Nephron (organoid): ENCODE data around the gene CUEDC1.
A peak's percentile ranks its signal among the peaks of the same experiment; 100 is the strongest.

Experiments used
- H3K27ac Mint-ChIP-seq, 3 experiments: 2 replicates each; pipeline ENCODE4 v1.8.0; 2020; ENCODE audit warnings: mixed read lengths in 3 of 3, mild to moderate bottlenecking in 2 of 3, moderate library complexity in 1 of 3
- H3K27me3 Mint-ChIP-seq: 2 replicates; pipeline ENCODE4 v1.8.0; 2021; ENCODE audit warnings: low read depth, mild to moderate bottlenecking, moderate library complexity, mixed read lengths
- H3K36me3 Mint-ChIP-seq: 2 replicates; pipeline ENCODE4 v1.8.0; 2020; ENCODE audit warnings: low read depth, mixed read lengths
- H3K4me1 Mint-ChIP-seq: 2 replicates; pipeline ENCODE4 v1.8.0; 2020; ENCODE audit warnings: mixed read lengths
- H3K4me3 Mint-ChIP-seq, 3 experiments: 2 replicates each; pipeline ENCODE4 v1.8.0; 2020; ENCODE audit warnings: mild to moderate bottlenecking in 3 of 3, mixed read lengths in 3 of 3, moderate library complexity in 2 of 3
- H3K9me3 Mint-ChIP-seq: 2 replicates; pipeline ENCODE4 v1.8.0; 2020; ENCODE audit warnings: mixed read lengths
- TF ChIP-seq, protein P1 (sequence below), 3 experiments: fragments of 200-600 bp; sonication (generic); IDR thresholded peaks; one replicate each; pipeline ENCODE4 v1.5.0; 2021; ENCODE audit warnings: antibody characterized with exemption in 3 of 3; ENCODE audit not compliant: unreplicated experiment in 3 of 3

Gene CUEDC1

DNA sequence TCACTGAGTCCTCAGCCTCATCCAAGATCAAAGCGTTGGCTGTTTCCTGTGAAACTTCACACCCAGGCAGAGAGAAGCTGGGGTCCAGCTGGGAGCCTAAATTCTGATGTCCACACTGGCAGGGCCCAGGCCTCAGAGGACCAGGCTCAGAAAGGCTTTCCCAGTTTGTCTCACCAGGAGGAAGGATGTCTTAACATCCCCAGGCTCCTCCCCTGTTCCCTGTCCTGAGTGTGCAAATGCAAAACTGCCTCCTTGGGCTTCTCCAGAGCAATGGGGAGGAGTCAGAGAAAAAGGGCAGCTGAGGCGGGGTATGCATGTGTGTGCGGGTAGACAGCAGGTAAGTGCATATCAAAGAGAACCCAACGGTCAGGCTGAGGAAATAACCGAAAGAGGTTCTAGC lies 45.7 kb downstream of the CUEDC1 start:
- H3K36me3 Mint-ChIP-seq = no peaks in the 10 kb centered on the region
- peak overlapping the region; percentile 39 to 83 (median 48) for H3K27ac Mint-ChIP-seq
- H3K4me1 Mint-ChIP-seq = peaks cover 69% of the 10 kb centered on the region
- H3K4me3 Mint-ChIP-seq = no peak overlapping the region
- peaks cover 4% of the 10 kb centered on the region for H3K27me3 Mint-ChIP-seq
- TF ChIP-seq, protein P1, sequence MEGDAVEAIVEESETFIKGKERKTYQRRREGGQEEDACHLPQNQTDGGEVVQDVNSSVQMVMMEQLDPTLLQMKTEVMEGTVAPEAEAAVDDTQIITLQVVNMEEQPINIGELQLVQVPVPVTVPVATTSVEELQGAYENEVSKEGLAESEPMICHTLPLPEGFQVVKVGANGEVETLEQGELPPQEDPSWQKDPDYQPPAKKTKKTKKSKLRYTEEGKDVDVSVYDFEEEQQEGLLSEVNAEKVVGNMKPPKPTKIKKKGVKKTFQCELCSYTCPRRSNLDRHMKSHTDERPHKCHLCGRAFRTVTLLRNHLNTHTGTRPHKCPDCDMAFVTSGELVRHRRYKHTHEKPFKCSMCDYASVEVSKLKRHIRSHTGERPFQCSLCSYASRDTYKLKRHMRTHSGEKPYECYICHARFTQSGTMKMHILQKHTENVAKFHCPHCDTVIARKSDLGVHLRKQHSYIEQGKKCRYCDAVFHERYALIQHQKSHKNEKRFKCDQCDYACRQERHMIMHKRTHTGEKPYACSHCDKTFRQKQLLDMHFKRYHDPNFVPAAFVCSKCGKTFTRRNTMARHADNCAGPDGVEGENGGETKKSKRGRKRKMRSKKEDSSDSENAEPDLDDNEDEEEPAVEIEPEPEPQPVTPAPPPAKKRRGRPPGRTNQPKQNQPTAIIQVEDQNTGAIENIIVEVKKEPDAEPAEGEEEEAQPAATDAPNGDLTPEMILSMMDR (IDR thresholded peaks at IDR 0.05; ENCODE audit: unreplicated experiment in 3 of 3) = no peak
- no peaks in the 10 kb centered on the region for H3K9me3 Mint-ChIP-seq

DNA sequence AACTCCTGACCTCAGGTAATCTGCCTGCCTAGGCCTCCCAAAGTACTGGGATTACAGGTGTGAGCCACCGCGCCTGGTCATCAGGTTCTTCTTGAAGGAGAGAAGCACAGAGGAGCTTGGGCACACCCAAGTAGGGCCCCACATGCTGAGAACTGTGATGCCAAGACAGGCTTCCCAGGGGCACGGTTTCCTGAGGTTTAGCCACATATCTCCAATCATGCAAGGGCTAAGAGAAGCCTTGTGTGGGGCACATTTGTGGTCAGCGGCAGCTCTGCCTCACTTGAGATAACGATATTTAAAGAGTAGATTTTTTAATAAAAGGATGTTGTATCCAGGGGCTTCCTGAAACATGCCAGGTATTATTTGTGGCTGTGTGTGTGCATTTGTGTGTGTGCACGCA lies 46.9 kb downstream of the CUEDC1 start:
- Mint-ChIP-seq H3K4me1 (peaks cover 68% of the 10 kb centered on the region), H3K4me3 (no peak overlapping the region), H3K9me3 (no peaks in the 10 kb centered on the region), H3K27ac (no peak overlapping the region), H3K27me3 (no peaks in the 10 kb centered on the region), H3K36me3 (no peaks in the 10 kb centered on the region)
- TF ChIP-seq, protein P1 (IDR thresholded peaks at IDR 0.05; ENCODE audit: unreplicated experiment in 3 of 3) = no peak

DNA sequence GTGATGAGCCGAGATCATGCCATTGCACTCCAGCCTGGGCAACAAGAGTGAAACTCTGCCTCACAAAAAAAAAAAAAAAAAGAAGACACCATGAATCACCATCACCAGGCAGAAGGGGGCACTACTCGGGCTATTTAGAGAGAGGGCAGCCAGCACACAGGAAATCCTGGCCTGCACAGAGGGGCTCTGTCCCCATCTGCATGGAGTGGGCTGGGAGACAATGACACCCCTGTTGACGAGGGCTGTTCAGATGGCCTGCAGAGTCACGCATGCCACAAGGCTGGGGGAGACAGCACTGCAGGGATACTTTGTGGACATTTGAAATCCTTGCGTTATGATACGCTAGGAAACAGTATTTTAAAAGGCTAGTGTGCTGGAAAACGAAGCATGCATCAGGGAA lies 48.3 kb downstream of the CUEDC1 start:
- no peaks in the 10 kb centered on the region for H3K27me3 Mint-ChIP-seq
- H3K36me3 Mint-ChIP-seq = no peaks in the 10 kb centered on the region
- no peak overlapping the region for H3K4me3 Mint-ChIP-seq
- H3K4me1 Mint-ChIP-seq = peaks cover 70% of the 10 kb centered on the region
- H3K27ac Mint-ChIP-seq = peak overlapping the region; percentile 60 to 88 (median 63)
- H3K9me3 Mint-ChIP-seq = no peaks in the 10 kb centered on the region
- TF ChIP-seq, protein P1 (IDR thresholded peaks at IDR 0.05; ENCODE audit: unreplicated experiment in 3 of 3) = peak in 2 of 3 experiments; percentile 11 to 23

DNA sequence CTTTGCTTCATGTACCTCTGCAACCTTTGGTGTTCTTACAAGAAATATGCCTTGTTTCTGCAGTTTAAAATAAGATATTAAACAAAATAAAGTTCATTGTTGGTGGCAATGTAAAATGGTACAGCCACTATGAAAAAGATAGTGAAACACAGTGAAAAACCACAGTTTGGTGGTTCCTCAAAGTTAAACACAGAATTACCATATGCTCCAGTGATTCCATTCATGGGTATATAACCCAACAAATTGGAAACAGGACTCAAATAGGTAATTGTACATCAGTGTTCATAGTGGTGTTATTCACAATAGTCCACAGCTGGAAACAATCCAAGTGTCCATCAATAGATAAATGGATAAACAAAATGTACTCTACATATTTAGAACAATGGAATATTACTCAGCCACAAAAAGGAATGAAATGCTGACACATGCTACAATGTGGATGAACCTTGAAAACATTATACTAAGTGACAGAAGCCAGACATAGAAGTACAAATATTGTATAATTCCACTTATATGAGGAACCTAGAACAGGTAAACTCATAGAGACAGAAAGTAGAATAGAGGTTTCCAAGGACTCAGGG lies 49.2 kb downstream of the CUEDC1 start:
- H3K4me3 Mint-ChIP-seq = no peak overlapping the region
- no peaks in the 10 kb centered on the region for H3K27me3 Mint-ChIP-seq
- H3K9me3 Mint-ChIP-seq = no peaks in the 10 kb centered on the region
- peak overlapping the region in 2 of 3 experiments; percentile 49 to 98 for H3K27ac Mint-ChIP-seq
- no peaks in the 10 kb centered on the region for H3K36me3 Mint-ChIP-seq
- peaks cover 71% of the 10 kb centered on the region for H3K4me1 Mint-ChIP-seq
- TF ChIP-seq, protein P1 (IDR thresholded peaks at IDR 0.05; ENCODE audit: unreplicated experiment in 3 of 3) = no peak

DNA sequence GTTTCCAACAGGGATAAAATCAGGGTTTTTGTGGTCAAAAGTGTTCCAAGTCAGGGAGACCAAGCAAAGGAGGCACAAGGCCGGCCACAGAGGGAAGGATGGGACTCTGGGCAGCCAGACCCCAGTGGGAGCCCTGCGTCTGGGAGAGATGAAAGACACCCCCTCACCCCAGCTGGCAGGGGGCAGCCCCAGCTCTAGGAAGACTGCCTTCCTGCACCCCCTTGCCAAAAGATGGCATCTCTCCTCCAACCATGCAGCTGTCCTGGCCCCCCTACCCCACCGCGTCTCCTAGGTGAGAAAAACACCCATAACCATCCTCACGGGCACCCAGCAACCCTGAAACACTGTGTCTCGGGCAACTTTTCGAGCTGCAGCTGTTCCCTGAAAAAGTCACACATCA lies 51.3 kb downstream of the CUEDC1 start:
- Mint-ChIP-seq H3K27me3 (no peaks in the 10 kb centered on the region), H3K4me1 (peaks cover 74% of the 10 kb centered on the region), H3K4me3 (peak overlapping the region in 2 of 3 experiments; percentile 9 to 71), H3K9me3 (no peaks in the 10 kb centered on the region), H3K27ac (peak overlapping the region; percentile 95 to 99 (median 98)), H3K36me3 (no peaks in the 10 kb centered on the region)
- TF ChIP-seq, protein P1 (IDR thresholded peaks at IDR 0.05; ENCODE audit: unreplicated experiment in 3 of 3) = no peak
